Stimulated activated CD4-positive, alpha-beta T cell treated with anti-CD3 and anti-CD28 coated beads, Interleukin-1b, Interleukin-23, amount 100 ng/mL, for 1 hour (primary cell): ENCODE results near the gene NKAIN2.

ENCODE experiments used
- DNase-seq, 2 donors: peaks; one replicate each; pipeline ENCODE4 v3.0.0-alpha.2; 2020; ENCODE audit warnings: low read depth in 2 of 2

The NKAIN2 gene

GRCh38 chr6:124755321-124755720 is 951.7 kb downstream of the NKAIN2 start:
- DNase-seq, result no peak

GRCh38 chr6:124757560-124757959 is 953.9 kb downstream of the NKAIN2 start:
- no peak for DNase-seq

GRCh38 chr6:124758663-124759062 is 955.0 kb downstream of the NKAIN2 start:
- DNase-seq, result no peak

GRCh38 chr6:124765280-124765679 is 961.6 kb downstream of the NKAIN2 start:
- DNase-seq, result no peak

GRCh38 chr6:124768224-124768623 is 964.6 kb downstream of the NKAIN2 start:
- DNase-seq, result no peak

- no peak for DNase-seq
Measured at GRCh38 chr6:124769811-124770544, 966.3 kb downstream of the NKAIN2 start.

- DNase-seq, result no peak
Measured at GRCh38 chr6:124770784-124771183, 967.1 kb downstream of the NKAIN2 start.

GRCh38 chr6:124772733-124773319 is 969.2 kb downstream of the NKAIN2 start:
- no peak for DNase-seq

- no peak for DNase-seq
Measured at GRCh38 chr6:124775121-124775520, 971.5 kb downstream of the NKAIN2 start.

GRCh38 chr6:124777863-124778262 is 974.2 kb downstream of the NKAIN2 start:
- no peak for DNase-seq

- DNase-seq, result no peak
Measured at GRCh38 chr6:124780623-124781022, 977.0 kb downstream of the NKAIN2 start.

- DNase-seq, result no peak
Measured at GRCh38 chr6:124783344-124783743, 979.7 kb downstream of the NKAIN2 start.

- DNase-seq, result no peak
Measured at GRCh38 chr6:124791156-124791555, 987.5 kb downstream of the NKAIN2 start.

GRCh38 chr6:124792386-124792785 is 988.7 kb downstream of the NKAIN2 start:
- no peak for DNase-seq

GRCh38 chr6:124793398-124793797 is 989.7 kb downstream of the NKAIN2 start:
- no peak for DNase-seq

GRCh38 chr6:124795643-124796463 is 992.2 kb downstream of the NKAIN2 start:
- no peak for DNase-seq

- no peak for DNase-seq
Measured at GRCh38 chr6:124796464-124796970, 992.9 kb downstream of the NKAIN2 start.

- no peak for DNase-seq
Measured at GRCh38 chr6:124797224-124797623, 993.6 kb downstream of the NKAIN2 start.

GRCh38 chr6:124798942-124799496 is 995.4 kb downstream of the NKAIN2 start:
- DNase-seq, result no peak

- DNase-seq, result no peak
Measured at GRCh38 chr6:124799638-124800037, 996.0 kb downstream of the NKAIN2 start.

GRCh38 chr6:124800222-124800621 is 996.6 kb downstream of the NKAIN2 start:
- DNase-seq, result no peak

- no peak for DNase-seq
Measured at GRCh38 chr6:124812067-124812466, 1008.4 kb downstream of the NKAIN2 start.
